Ectodermal cell (in vitro differentiated cells): ENCODE measurements around the gene TAGLN2.

Experiments used
- H3K27ac ChIP-seq: 2 replicates; pipeline ENCODE4 v1.7.0; 2013; ENCODE audit warnings: mild to moderate bottlenecking, low read depth, low read length; ENCODE audit not compliant: insufficient read depth, poor library complexity, severe bottlenecking
- H3K27me3 ChIP-seq: 2 replicates; pipeline ENCODE4 v1.7.0; 2013; ENCODE audit warnings: mild to moderate bottlenecking, low read length; ENCODE audit not compliant: insufficient read depth, control insufficient read depth, poor library complexity, severe bottlenecking
- H3K36me3 ChIP-seq: one replicate; pipeline ENCODE4 v1.7.0; 2013; ENCODE audit warnings: low read length; ENCODE audit not compliant: control insufficient read depth, insufficient read depth
- H3K4me1 ChIP-seq: one replicate; pipeline ENCODE4 v1.7.0; 2013; ENCODE audit warnings: low read length; ENCODE audit not compliant: control insufficient read depth, insufficient read depth
- H3K4me3 ChIP-seq: 2 replicates; pipeline ENCODE4 v1.7.0; 2013; ENCODE audit warnings: low read depth, low read length, control low read depth; ENCODE audit not compliant: insufficient read depth
- H3K9me3 ChIP-seq: 2 replicates; pipeline ENCODE4 v1.7.0; 2013; ENCODE audit warnings: mild to moderate bottlenecking, low read length, moderate library complexity; ENCODE audit not compliant: control insufficient read depth
- WGBS, 2 experiments: methylation state at CpG; one replicate each; pipeline ENCODE4 v1.1.7; 2013; ENCODE audit warnings: missing lambda C conversion rate in 2 of 2; 5-methylcytosine and 5-hydroxymethylcytosine counted together

TAGLN2 gene

DNA sequence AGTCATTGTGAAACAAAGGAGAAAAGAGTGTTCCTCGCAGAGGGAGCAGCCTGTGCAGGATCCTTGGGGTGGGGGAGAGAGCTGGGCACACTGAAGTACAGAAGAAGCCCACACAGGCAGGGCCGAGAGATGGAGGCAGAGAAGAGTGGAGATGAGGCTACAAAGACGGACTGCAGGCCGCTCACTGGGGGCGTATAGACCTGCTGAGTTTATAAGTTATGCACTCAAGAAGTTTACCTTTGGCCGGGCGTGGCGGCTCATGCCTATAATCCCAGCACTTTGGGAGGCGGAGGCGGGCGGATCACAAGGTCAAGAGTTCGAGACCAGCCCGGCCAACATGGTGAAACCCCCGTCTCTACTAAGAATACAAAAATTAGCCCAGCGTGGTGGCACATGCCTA is 36.3 kb upstream of the TAGLN2 start:
- H3K36me3 ChIP-seq: no peaks in the 10 kb centered on the region
- no peak overlapping the region for H3K27ac ChIP-seq
- 94 to 95% methylated on average over 15 of the region's 15 CpGs for WGBS, 2 experiments

GRCh38 chr1:159960721-159961381 is 35.5 kb upstream of the TAGLN2 start:
- 87 to 94% methylated on average over 4 to 5 of the region's 5 CpGs for WGBS, 2 experiments
- Histone ChIP-seq H3K4me3 (no peak overlapping the region), H3K9me3 (no peaks in the 10 kb centered on the region), H3K27me3 (no peaks in the 10 kb centered on the region), H3K27ac (no peak overlapping the region), H3K36me3 (no peaks in the 10 kb centered on the region), H3K4me1 (peaks cover 4% of the 10 kb centered on the region)

More for the DNA sequence above, 36.3 kb upstream of the TAGLN2 start:
- Histone ChIP-seq H3K27me3 (no peaks in the 10 kb centered on the region), H3K4me3 (no peak overlapping the region), H3K4me1 (peaks cover 4% of the 10 kb centered on the region), H3K9me3 (no peaks in the 10 kb centered on the region)

DNA sequence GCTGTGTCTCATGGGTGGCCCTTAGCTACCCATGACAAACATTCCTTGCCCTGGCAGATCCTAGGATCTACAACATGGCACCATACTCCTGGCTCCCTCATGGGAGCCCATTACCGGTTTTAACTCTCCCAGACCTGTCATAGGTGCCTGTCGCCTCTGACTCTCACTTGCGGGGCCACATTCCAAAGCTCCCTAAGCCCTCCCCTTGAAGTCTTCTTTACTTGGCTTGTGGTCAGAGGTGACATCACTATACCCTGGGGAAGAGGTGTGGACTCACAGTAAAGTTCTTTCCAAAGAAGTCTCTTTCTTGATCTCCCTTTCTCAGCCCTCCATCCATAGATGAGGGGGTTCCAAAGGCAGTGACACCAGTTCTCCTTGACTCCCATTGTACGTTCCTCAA is 34.1 kb upstream of the TAGLN2 start:
- 87 to 89% methylated on average over 4 of the region's 4 CpGs for WGBS, 2 experiments
- no peaks in the 10 kb centered on the region for H3K27me3 ChIP-seq

DNA sequence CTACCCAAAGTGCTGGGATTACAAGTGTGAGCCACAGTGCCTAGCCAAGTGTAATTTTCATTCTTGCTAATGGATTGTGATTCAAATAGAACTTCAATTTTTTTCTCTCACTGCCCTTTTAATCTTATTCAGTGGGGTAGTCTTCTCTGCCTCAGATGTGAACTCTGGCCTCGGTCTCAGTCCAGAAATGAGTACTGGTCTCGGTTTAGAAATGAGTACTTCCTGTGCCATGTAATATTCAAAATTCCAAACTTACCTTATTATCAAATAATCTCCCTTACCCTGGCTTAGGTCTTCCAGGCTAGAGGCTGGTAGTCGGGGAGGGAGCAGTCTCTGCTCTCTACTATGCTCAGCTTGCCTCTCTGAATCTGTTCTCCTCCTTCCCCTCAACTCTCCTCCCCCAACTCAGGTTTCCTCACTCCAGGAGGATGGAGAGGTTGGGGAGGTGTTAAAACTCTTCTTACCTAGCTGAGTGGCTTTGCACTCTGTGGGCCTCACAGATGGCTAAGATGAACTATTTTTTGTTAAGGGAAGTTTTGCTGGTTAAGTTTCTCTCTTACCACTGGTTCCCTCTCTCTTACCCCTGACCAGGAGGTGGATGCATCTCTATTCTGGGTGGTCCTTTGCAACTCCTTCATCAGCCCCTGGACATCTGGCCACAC is 33.5 kb upstream of the TAGLN2 start:
- no peaks in the 10 kb centered on the region for H3K36me3 ChIP-seq
- WGBS, 2 experiments: 64 to 67% methylated on average over 3 of the region's 3 CpGs
- H3K27me3 ChIP-seq: no peaks in the 10 kb centered on the region
- no peak overlapping the region for H3K27ac ChIP-seq
- no peaks in the 10 kb centered on the region for H3K4me1 ChIP-seq
- H3K4me3 ChIP-seq: no peak overlapping the region
- H3K9me3 ChIP-seq: no peaks in the 10 kb centered on the region

More for the DNA sequence above, 34.1 kb upstream of the TAGLN2 start:
- no peaks in the 10 kb centered on the region for H3K36me3 ChIP-seq
- no peak overlapping the region for H3K27ac ChIP-seq
- H3K4me3 ChIP-seq: no peak overlapping the region
- no peaks in the 10 kb centered on the region for H3K9me3 ChIP-seq
- peaks cover 3% of the 10 kb centered on the region for H3K4me1 ChIP-seq

- Histone ChIP-seq H3K9me3 (no peaks in the 10 kb centered on the region), H3K4me3 (no peak overlapping the region), H3K27ac (no peak overlapping the region), H3K36me3 (no peaks in the 10 kb centered on the region), H3K27me3 (no peaks in the 10 kb centered on the region), H3K4me1 (no peaks in the 10 kb centered on the region)
- 79% methylated on average over 9 of the region's 9 CpGs for WGBS, 2 experiments
These were observed 32.5 kb upstream of the TAGLN2 start for GRCh38 chr1:159957824-159958268.

GRCh38 chr1:159955456-159955855 is 30.1 kb upstream of the TAGLN2 start:
- 95% methylated on average over 3 of the region's 3 CpGs for WGBS, 2 experiments
- Histone ChIP-seq H3K4me1 (no peaks in the 10 kb centered on the region), H3K27ac (no peak overlapping the region), H3K27me3 (no peaks in the 10 kb centered on the region), H3K36me3 (no peaks in the 10 kb centered on the region), H3K4me3 (no peak overlapping the region), H3K9me3 (no peaks in the 10 kb centered on the region)

DNA sequence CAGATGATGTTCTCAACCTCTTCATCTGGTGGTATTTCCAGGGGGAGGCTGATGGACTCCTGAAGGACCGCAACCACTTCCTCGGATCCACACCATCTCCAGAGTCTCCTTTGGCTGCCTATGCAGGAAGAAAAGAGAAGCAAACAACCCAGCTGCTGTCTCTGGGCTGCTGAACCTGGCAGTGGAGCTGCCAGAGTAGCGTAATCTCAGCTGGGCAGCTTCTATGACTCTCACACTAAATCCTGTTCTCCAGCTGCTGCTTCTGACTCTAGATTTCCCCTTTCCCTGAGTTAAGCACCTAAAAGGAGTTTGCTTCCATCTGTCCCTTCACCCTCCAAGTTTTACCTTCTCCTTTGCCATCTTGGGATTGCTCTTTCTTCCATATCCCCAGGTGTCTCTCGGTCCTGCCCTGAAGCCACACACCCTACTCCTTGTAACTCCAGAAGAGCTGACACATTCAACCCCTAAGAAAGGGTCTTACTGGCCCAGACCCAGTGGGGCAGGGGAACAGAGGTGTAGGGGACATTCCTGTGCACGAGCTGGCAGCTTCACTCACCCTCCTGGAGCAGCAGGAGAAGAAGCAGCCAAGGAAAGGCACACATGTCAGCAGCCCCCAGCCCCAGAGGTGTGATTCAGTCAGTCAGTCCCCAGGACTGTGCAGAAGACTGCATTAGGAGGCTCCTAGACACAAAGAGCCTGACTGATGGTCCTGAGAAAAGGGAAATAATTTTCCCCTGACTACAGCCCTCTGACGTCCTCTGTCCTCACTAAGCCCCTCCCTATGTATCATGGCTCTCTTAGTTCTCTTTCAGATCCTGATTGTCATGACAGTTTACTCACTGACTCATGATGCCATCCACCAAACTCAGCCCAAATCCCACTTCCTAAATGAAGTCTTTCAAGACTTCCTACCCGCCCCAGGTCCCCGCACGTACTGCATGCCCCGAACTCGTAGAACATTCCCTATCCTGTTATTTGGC is 28.5 kb upstream of the TAGLN2 start, which contains the start of gene SLAMF9:
Gene SLAMF9 (minus strand): TSS at position 702 of the 980 bp plus-strand sequence. CDS start 100 bp downstream, at position 602.
- H3K27me3 ChIP-seq: no peaks in the 10 kb centered on the region
- no peaks in the 10 kb centered on the region for H3K36me3 ChIP-seq
- H3K9me3 ChIP-seq: no peaks in the 10 kb centered on the region
- H3K27ac ChIP-seq: no peak within 1 kb of the TSS
- H3K4me3 ChIP-seq: no peak within 1 kb of the TSS
- 87 to 90% methylated on average over 11 of the region's 11 CpGs for WGBS, 2 experiments
- H3K4me1 ChIP-seq: peaks cover 4% of the 10 kb centered on the region

GRCh38 chr1:159952932-159953331 is 27.6 kb upstream of the TAGLN2 start:
- peaks cover 4% of the 10 kb centered on the region for H3K4me1 ChIP-seq
- 87 to 92% methylated on average over 5 of the region's 5 CpGs for WGBS, 2 experiments
- H3K27ac ChIP-seq: no peak overlapping the region
- H3K27me3 ChIP-seq: no peaks in the 10 kb centered on the region
- H3K9me3 ChIP-seq: no peaks in the 10 kb centered on the region
- H3K4me3 ChIP-seq: no peak overlapping the region
- no peaks in the 10 kb centered on the region for H3K36me3 ChIP-seq

DNA sequence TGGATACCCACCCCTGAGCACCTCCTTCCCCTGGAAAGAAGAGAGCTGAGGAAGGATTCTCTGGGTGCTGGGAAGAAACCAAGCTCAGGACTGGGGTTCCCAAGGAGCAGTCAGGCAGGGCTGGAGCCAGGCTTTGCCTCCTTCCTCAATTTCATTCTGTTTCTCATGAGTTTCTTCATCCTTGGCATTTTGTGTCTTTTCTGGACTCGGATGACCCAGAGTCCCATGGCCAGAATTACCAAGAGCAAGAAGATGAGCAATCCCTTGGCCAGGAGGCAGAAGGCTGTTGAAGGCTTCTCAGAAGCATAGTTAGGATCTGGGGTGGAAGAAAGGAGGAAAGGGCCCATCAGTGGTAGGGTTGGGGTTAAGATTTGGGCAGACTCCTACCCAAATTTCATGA is 26.2 kb upstream of the TAGLN2 start:
- H3K27me3 ChIP-seq: no peaks in the 10 kb centered on the region
- WGBS, 2 experiments: 91 to 97% methylated on average over 1 of the region's 1 CpG
- H3K4me3 ChIP-seq: no peak overlapping the region
- no peaks in the 10 kb centered on the region for H3K36me3 ChIP-seq
- H3K27ac ChIP-seq: no peak overlapping the region
- no peaks in the 10 kb centered on the region for H3K9me3 ChIP-seq
- peaks cover 4% of the 10 kb centered on the region for H3K4me1 ChIP-seq

- WGBS, 2 experiments: 74 to 81% methylated on average over 2 of the region's 2 CpGs
- Histone ChIP-seq H3K27ac (no peak overlapping the region), H3K27me3 (no peaks in the 10 kb centered on the region), H3K9me3 (no peaks in the 10 kb centered on the region), H3K36me3 (no peaks in the 10 kb centered on the region), H3K4me3 (no peak overlapping the region), H3K4me1 (peaks cover 8% of the 10 kb centered on the region)
These were observed 25.7 kb upstream of the TAGLN2 start for GRCh38 chr1:159951016-159951415.
